HG03108 (cell line): ENCODE data around the gene AHNAK2.
A peak's percentile ranks its signal among the peaks of the same experiment; 100 is the strongest.
"Not testable (repeated sequence)": the region's sequence is repeated elsewhere in the genome, so short reads cannot be mapped to it uniquely, and the experiment has no call there.

ENCODE experiments used
- ATAC-seq: cut with Tn5 transposase; IDR thresholded peaks from one replicate; pipeline ENCODE4 v1.9.1; 2021; ENCODE audit warnings: moderate library complexity; ENCODE audit not compliant: unreplicated experiment

AHNAK2 gene

GRCh38 chr14:104977681-104978653, at the start of gene AHNAK2:
TSS of gene AHNAK2 (minus strand) at chr14:104978374. CDS start at chr14:104978237, 137 bp downstream.
- no peak for ATAC-seq

DNA sequence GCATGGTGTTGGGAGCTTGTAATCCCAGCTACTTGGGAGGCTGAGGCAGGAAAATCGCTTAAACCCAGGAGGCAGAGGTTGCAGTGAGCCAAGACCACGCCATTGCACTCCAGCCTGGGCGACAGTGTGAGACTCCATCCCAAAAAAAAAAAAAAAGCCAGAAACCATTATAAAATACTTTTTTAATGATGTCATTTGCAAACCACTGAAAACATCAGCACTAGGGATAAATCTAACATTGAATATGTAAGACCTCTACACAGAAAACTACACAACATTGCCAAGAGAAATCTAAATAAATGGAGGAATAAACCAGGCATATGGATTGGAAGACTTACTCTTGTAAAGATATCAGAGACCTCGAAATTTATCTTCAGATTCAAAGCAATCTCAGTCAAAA, 49.5 kb upstream of the AHNAK2 start:
- ATAC-seq, result not testable (repeated sequence)

GRCh38 chr14:105026802-105027563, 48.8 kb upstream of the AHNAK2 start:
- no peak for ATAC-seq

- no peak for ATAC-seq
These were observed 48.0 kb upstream of the AHNAK2 start for GRCh38 chr14:105026033-105026785.

DNA sequence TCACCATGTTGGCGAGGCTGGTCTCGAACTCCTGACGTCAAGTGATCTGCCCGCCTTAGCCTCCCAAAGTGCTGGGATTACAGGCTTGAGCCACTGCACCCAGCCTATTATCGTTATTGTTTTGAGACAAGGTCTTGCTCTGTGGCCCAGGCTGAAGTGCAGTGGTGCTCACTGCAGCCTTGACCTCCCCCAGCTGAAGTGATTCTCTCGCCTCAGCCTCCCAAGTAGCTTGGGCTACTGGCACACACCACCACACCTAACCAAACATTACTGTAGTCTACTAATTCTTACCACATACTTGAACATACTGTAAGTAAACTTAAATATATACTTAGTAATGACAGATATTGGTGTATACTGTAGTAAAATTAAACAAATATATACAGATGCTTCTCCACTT, 47.3 kb upstream of the AHNAK2 start:
- ATAC-seq, result no peak

- ATAC-seq, result no peak
These were observed 45.8 kb upstream of the AHNAK2 start for GRCh38 chr14:105023791-105024480.

DNA sequence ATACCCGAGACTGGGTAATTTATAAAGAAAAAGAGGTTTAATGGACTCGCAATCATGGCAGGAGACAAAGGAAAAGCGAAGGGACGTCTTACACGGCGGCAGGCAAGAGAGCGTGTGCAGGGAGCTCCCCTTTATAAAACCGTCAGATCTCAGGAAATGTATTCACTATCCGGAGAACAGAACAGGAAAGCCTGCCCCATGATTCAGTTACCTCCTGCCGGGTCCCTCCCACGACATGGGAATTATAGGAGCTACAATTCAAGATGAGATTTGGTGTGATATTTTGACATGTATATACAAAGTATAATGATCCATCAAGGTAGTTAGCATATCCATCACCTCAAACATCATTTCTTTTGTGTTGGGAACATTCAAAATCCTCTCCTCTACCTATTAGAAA, 45.0 kb upstream of the AHNAK2 start:
- no peak for ATAC-seq

GRCh38 chr14:105022276-105022670, 44.1 kb upstream of the AHNAK2 start:
- no peak for ATAC-seq

DNA sequence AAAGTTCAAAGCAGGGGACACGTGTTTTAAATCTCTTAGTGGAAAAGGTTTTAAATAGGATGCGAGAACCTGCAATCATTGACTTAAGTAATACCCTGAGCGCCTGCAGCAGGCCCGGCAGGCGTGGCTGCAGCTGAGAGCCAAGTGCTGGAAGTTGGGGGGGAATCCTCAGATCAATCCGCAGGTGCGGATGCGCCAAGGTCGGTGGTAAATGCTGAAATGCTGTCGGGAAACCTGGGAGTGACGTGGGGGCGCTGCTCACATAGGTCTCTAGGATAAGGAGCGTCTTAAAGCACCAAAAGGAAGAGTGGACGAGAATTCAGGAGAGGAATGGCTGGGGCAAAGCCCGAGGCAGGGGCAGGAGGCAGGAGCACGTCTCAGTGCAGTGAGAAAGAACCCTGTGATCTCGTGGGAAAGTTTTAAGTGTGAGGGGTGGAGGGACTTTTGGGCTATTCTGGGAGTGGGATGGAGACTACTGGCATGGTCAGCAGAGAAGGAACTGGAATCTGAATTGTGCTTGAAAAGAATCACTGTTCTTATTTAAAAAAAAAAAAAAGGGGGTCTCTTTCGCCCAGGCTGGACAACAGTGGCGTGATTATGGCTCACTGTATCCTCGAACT, 43.6 kb upstream of the AHNAK2 start:
- ATAC-seq, result no peak

GRCh38 chr14:105020815-105021655, 42.9 kb upstream of the AHNAK2 start, which contains the start of gene CDCA4:
TSS of gene CDCA4 (minus strand) at chr14:105021083. CDS start at chr14:105011929, 9,154 bp downstream.
- ATAC-seq, result peak; percentile 70

DNA sequence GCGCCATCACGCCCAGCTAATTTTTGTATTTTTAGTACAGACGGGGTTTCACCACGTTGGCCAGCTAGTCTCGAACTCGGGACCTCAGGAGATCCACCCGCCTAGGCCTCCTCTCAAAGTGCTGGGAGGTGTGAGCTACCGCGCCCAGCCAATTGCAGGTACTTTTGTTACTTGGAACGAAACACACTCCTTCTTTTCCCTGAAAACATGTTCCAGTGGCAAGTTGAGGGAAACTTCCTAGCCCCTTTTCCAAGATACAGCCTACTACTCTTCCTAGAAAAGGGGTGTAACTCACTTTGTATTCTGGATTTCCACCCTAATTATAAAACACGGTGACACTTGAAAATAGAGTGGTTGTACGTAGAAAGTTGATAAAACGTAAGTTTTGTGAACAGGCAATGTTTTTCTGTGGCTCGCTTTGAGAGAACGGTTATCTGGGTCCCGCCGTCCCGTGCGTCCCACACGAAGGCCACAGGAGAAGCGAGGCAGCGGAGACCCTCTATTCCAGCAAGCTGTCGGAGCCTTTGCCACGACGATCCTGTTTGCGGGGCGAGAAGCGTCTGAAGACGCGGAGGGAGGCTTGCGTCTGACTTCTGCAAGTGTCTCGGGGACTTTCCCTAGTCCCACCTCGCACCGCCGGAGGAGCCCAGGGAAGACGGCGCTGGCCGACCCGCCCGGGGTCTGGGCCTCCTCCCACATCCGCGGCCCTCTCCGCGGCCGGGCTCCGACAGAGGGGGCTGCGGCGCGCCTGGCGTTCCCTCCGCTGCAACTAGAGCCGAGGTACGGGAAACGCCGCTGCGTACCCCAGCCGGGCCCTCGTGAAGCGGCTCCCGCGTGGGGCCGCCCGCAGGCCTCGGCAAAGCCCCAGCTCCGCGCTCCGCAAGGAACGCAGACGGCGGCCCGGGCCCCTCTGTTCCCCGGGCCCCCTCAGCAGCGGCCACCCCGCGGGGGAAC, 42.0 kb upstream of the AHNAK2 start:
- ATAC-seq, result peak; percentile 12

DNA sequence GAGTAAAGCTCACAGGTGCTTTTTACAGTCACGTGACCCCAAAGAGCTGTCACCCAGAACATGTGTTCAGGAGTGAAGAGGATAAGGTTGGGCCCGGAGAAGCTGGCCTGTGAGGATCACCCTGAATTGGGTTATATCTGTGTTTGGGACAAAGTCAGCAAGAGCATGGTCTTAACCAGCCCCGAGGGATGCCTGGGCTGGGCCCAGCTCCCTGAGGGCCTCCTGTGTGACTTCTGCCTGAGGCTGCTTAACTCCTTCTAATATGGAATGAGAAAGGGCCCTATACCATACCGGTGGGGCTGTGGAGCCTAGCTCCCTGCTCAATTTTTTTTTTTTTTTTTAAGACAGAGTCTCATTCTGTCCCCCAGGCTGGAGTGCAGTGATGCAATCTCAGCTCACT, 40.2 kb upstream of the AHNAK2 start:
- ATAC-seq, result no peak

- ATAC-seq, result no peak
These were observed 37.7 kb upstream of the AHNAK2 start for GRCh38 chr14:105015905-105016304.

DNA sequence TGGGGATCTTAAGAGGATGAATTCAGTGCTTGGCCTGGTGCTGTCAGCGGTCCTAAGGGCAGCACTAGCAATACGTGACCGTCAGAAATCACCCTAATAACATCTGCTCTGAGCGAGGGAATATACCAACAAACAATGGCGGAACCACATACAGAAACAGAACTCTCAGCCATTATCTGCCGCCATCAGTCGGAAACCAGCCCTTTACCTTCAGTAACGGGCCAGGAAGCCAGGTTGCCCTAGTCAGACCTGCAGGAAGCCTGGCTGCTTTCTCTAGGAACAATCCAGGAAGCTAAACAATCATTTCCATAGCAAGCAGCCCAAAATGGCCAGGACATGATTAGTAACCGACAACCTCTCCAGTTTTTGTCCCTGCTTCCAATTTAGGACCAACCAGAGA, 37.1 kb upstream of the AHNAK2 start:
- ATAC-seq, result no peak

DNA sequence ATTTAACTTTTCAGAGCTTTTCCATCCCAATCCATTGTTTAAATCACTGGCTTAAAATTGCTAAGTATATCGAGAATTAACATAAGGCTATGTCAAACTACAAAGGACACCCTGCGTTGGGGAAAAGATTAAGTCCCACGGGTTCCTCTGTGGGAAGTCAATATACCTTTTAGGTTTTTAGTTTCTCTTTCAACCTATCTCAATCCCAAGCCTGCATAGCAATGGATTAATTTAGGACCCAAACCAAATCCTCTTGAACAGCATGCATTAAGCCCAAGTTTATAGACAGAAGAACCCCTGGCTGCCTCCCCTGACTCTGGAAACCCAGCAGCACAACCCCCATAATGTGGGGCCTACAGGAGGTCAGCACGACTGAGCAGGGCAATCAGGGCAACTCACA, 36.5 kb upstream of the AHNAK2 start:
- no peak for ATAC-seq

GRCh38 chr14:105014032-105014431, 35.9 kb upstream of the AHNAK2 start:
- no peak for ATAC-seq

DNA sequence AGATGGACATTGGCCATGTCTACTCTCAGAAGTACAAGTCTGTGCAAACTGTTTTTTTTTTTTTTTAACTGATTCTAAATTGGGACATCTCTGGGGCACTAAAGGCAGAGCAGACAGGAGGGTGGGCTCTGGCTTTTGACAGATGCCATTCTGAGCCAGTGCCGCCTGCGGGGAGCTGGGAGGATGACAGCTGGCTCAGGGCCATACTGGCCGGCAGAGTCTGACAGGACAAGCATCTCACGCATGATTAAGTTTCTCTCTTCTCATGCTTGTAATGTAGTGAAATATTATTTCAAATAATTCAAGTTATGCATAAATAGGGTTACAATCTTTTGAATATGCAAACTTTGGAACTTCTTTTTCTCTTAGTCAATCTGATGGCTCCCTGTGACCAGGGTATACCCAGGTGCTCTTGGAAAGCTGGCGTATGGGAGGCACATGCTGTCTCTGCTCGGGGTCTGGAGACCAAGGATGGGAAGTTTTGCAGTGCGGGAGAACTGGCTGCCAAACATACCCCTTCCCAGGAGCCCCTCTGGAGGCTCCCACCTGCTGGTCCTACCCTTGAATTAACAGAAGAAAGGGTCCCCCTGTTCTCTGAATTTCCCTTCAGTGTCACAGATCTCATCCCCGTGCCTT, 35.1 kb upstream of the AHNAK2 start:
- no peak for ATAC-seq
